Effector CD4-positive, alpha-beta T cell (primary cell): Measurements from ENCODE around the gene DLG5.

Experiments used
- DNase-seq: peaks from one replicate; pipeline ENCODE4 v3.0.0-alpha.2; 2020

The DLG5 gene

DNA sequence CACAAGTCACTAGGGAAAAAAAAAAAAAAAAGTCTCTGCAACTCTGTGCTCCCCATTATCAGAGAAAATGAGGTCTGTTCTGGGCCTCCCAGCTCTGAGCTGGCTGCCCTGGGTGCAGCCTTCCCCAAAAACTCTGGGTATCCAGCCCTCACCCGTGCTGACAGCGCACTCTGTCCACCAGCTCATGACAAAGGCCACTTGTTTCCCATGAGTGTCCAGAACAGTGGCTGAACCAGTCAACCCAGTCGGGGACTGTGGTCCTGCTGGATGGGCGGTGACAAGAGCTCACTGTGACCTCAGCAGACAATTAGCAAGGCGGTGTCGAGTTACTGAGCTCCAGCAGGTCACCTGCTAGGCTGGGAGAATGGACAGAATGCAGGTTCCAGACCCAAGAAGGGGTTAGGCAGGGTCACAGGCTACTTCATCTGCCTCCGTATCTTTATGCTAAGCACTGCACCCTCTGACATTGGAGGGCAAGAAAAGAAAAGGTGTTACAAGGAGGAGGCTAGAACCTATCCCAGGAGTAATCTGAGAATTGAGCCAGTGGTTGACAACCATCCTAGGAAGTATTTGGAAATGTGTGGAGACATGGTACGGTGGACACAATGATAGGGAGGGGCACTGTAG lies 37.2 kb downstream of the DLG5 start:
- no peak for DNase-seq

GRCh38 chr10:77888356-77888703 lies 38.2 kb downstream of the DLG5 start:
- DNase-seq = no peak

- no peak for DNase-seq
Observed at GRCh38 chr10:77887631-77888355, 38.8 kb downstream of the DLG5 start.

DNA sequence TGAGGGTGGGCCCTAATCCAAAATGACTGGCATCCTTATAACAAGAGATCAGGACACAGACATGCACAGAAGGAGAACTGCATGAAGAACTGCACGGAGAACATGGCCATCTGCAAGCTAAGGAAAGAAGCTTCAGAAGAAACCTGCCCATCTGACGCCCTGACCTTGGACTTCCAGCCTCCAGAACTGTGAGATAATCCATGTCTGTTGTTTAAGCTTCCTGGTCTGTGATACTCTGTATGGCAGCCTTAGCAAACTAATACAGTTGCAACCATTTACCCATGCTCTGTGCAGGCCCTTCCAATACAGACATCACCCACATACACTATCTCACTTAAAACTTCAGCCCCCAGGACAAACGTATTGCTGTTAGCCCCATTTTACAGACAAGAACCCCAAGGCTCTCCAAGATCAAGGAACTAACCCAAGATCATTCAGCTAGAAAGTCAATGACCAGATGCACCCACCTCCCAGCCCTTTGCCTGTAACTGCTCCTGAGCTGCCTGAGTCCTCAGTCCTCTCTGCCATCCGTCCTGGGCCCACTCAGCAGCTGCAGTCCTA lies 39.7 kb downstream of the DLG5 start:
- DNase-seq = no peak

DNA sequence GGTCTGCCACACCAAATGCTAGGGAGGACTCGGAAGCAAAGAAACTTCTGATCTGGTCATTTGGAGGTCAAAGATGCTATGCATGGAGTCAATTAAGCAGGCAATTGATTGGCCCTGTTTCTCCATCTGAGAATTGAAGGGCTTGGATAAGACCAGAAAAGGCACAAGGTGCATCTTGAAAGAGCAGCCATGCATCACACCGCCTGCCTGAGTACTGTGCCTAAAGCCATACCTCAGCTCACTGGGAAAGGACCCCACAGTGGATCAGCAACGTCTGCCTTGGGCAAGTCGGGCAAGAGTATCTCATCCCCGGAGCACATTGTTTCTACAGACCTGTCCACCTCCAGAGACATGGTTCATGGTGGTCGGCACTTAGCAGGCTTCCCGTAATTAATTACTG lies 42.4 kb downstream of the DLG5 start:
- no peak for DNase-seq

DNA sequence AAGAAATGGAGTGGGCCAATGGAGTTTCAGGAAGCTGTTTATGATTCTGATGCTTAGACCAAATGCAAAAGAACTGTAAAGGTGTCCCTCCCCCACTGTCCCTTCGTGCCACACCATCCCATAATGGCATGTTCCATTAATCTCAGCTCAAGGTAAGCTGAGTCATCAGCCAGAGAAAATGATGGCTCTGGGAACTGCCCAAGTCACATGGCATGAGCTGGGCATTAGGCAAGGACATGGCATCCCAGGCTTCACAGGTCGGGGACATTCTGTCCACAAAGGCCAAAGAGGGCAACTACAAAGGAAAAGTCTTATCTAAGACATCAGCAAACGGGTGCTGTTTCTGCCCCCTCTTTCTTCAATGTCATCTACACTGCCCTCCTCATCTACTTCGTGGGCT lies 44.9 kb downstream of the DLG5 start:
- DNase-seq = no peak

- no peak for DNase-seq
Observed at GRCh38 chr10:77881222-77881621, 45.3 kb downstream of the DLG5 start.

DNA sequence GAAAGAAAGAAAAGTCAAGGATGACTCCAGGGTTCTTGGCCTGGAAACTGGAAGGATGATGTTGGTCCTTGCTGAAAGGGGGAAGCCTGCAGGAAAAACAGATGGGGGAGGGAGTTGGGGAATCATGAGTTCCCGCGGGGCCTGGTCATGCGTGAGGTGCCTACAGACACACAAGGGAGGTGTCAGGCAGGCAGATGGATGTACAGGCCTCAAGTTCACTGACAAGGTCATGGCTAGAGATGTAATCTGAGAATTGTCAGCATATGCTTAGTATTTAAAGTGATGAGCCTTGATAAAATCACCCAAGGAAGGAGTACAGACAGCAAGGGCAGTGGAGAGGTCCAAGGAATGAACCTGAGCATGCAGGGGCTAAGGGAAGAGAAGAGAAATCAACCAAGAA lies 46.8 kb downstream of the DLG5 start:
- DNase-seq = no peak

GRCh38 chr10:77879065-77879464 lies 47.5 kb downstream of the DLG5 start:
- DNase-seq = no peak

DNA sequence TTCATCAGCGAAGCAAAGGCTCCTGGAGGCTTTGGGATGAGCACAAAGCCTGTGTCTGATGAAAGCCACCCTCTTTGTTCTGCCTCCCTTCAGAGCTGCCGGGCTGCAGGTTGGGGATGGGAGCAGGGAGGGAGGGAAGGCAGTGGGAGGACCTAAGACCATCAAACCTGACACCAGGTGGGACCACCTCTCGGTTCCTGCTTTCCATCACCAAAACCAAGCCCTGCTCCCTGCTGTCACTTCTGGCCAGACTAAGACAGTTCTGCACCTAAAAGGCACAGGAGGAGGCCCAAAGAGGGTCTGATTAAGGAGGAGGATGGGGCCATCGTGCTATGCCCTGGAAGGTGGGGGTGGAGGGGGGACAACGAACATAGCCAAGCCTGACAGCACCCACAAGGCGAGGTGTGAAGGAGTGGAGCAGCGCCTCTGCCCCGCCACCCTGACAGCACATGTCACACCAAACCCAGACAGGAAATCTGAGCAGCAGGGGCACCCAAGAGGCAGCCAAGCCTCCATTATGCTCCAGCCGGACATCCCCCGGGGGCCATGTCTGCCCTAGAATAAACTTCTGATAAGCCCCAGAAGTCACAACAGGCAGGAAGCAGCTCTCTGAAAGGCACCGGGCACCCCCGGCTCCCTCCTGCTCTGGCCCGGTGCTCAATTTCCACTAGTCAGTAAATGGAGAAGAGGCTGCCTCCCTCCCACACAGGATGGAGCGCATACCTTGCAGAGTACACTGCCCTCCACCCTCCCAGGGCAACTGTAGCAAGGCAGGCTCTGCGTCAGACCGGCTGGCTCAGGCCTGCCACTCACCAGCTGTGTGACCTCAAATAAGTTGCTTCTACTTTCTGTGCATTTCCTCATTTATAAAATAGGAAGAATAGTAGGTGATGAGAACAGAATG lies 48.9 kb downstream of the DLG5 start:
- no peak for DNase-seq

DNA sequence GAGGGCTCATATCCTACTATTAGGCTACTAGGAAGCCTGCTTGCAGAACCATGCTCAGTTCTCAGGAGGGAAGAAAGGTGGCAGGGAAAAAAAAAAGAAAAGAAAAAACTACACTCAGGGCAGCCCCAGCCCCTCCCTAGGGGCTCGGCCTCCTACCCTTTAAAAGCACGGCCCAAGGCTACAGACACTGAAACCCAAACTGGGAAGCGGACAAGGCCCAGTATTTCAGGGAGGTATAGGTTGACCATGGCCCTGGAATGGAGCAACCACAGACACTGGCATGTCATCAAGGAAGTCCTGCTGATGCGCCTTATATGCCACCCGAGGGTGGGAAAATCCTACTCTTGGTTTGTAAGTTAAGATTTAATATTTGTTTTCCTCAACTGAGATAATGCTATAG lies 50.8 kb downstream of the DLG5 start:
- no peak for DNase-seq

DNA sequence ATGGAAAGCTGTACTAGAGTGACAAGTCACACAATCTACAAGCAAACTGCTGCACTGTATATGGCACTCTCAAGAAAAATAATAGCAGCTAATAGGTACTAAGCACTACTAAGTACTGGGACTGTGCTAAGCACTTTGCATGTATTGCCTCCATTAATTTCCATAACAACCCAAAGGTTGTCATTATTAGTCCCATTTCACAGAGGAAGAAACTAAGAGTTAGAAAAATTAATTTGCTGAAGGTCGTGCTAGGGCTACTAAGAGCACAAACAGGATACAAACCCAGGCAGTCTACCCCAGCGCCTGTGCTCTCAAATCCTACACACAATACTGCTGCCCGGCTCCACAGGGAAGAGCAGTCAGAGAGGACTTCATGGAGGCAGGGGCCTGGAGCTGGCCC lies 51.7 kb downstream of the DLG5 start:
- no peak for DNase-seq

DNA sequence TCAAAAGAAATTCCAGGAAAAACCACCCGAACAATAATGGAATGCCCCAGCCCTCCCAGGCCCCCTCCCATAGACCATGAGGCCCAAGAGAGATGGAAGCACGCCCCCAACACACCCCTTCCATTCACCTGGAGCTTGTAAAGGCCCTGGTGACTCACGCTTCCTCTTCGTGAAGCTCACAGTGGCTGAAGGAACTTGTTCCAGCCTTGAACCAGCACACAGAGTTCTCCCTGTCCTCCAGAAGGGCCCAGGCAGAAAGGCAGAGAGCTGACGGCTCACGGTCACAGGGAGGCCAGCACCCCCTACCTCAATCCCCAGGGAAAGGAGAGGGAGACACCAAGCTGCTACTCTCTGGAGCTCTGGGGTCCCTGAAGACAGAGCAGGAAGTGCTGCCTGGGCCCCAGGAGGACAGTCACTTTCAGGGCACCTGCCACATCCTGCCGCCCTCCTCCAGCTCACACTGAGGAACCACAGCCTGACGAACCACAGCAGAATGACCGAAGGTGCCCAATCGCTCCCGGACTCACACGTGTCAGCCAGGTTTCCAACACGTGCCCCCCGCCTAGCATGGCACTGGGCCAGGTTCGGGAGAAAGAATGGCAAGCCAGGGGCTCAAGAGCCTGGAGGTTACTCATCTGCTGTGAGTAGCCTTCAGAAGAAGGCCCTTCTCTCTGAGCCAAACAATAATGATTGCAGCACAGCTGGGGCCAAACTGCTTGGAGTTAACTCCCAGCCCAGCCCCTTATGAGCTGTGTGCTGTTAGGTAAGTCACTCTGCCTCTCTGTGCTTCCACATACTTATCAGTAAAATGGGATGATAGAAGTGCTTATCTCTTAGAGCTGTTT lies 52.8 kb downstream of the DLG5 start:
- peak; percentile 6 for DNase-seq

- DNase-seq = no peak
Observed at GRCh38 chr10:77872947-77873535, 53.5 kb downstream of the DLG5 start.

- DNase-seq = no peak
Observed at GRCh38 chr10:77872151-77872946, 54.2 kb downstream of the DLG5 start.

DNA sequence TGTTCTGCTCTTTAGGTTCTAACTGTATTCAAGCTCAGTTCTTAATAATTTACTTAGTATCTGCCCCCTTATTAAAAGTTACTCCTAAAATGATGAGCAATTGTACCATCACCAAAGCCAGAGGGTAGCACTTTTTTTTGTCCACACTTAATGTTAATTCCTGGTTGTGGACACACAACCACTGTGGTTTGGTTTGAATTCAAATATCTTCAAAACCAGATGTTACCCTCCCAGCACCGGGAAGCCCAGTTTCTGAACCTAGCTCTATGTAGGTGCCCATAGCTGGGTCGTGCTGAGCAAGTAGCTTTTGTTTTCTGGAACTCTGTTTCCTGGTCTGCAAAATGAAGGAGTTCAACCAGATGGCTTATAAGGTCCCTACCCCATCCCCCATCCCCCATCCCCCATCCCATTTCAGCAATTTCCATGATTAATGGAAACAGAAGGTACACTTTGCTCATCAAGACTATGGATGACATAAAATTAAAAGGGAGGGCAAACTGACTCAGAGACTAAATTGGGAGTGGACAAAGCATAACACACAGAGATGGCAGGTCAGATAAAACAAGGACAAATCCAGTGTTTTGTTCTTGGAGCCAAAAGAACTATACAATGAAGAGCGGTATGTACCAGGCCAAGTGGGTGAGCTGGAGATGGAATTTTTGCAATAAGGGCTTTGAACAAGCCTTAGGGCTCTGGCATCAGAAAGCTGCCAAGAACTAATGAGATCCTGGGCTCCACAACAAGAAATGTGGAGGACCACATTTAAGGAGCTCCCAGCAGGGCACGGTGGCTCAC lies 56.7 kb downstream of the DLG5 start:
- DNase-seq = no peak

DNA sequence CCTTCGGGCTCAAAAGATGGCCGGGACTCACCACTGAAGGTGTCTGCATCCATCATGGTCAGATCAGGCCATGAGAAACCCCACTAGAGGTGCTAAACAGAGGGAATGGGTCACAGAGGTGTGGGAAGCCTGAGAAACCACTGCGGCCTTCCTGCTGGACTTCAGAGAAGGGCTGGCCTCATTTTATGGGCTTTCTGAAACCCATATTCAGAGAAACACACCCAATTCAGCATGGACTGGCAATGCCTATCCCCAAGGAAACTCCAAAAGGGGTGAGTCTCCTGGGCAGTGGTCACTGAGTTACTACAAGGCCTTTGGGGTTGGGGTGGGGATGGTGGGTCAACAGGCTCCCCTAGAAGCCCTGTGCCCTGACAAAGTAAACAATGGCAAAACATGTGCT lies 58.0 kb downstream of the DLG5 start:
- no peak for DNase-seq

GRCh38 chr10:77867124-77867719 lies 59.3 kb downstream of the DLG5 start:
- DNase-seq = no peak

DNA sequence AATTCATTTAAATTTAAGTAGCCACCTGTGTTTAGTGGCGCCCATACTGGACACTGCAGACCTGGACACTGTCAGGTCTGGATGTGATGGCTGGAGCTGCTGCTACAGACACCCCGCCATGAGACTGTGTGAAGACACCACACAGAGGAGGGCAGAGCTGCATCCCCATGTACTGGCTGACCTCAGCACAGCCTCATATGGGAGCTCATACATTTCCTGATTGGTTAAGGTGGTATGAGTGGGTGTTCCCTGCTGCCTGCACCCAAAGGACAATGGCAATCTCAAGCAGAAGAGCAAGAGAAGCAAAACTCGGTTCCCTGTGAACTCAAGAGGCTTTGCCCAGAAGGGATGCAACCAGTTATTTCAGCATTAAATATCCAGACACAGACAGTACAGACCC lies 60.0 kb downstream of the DLG5 start:
- no peak for DNase-seq
